HG02870 (cell line): ENCODE measurements around the gene MVD.
A peak's percentile ranks its signal among the peaks of the same experiment; 100 is the strongest.

Experiments
- ATAC-seq: cut with Tn5 transposase; IDR thresholded peaks from one replicate; pipeline ENCODE4 v1.9.1; 2021; ENCODE audit warnings: mild to moderate bottlenecking, moderate library complexity; ENCODE audit not compliant: unreplicated experiment

The MVD gene

GRCh38 chr16:88662843-88663606 lies at the start of gene MVD:
Gene MVD, minus strand, starts transcription at chr16:88663091. Its CDS starts 11 bp downstream, at chr16:88663080.
- peak; percentile 91 for ATAC-seq

- ATAC-seq = no peak
Observed at GRCh38 chr16:88712362-88712979, 49.6 kb upstream of the MVD start.

- no peak for ATAC-seq
Observed at GRCh38 chr16:88711750-88712340, 49.0 kb upstream of the MVD start.

GRCh38 chr16:88710556-88710955 lies 47.7 kb upstream of the MVD start:
- no peak for ATAC-seq

- no peak for ATAC-seq
Observed at GRCh38 chr16:88706965-88707826, 44.3 kb upstream of the MVD start.

GRCh38 chr16:88706229-88706964 lies 43.5 kb upstream of the MVD start, which contains the start of the genes CTU2 and RNF166:
Gene CTU2, plus strand, starts transcription at chr16:88706503. Its CDS starts 28 bp downstream, at chr16:88706531.
Gene RNF166, minus strand, starts transcription at chr16:88706408. Its CDS starts 83 bp downstream, at chr16:88706325.
- ATAC-seq = peak; percentile 71

- ATAC-seq = no peak
Observed at GRCh38 chr16:88705801-88706228, 42.9 kb upstream of the MVD start.

GRCh38 chr16:88705076-88705684 lies 42.3 kb upstream of the MVD start:
- ATAC-seq = no peak

GRCh38 chr16:88703486-88704309 lies 40.8 kb upstream of the MVD start:
- ATAC-seq = no peak

- ATAC-seq = no peak
Observed at GRCh38 chr16:88702371-88703210, 39.7 kb upstream of the MVD start.

GRCh38 chr16:88701581-88702370 lies 38.9 kb upstream of the MVD start:
- ATAC-seq = no peak

- peak; percentile 69 for ATAC-seq
Observed at GRCh38 chr16:88700636-88701482, 38.0 kb upstream of the MVD start.

- ATAC-seq = no peak
Observed at GRCh38 chr16:88700322-88700635, 37.4 kb upstream of the MVD start.

GRCh38 chr16:88699180-88699579 lies 36.3 kb upstream of the MVD start:
- no peak for ATAC-seq

- ATAC-seq = no peak
Observed at GRCh38 chr16:88698646-88699045, 35.8 kb upstream of the MVD start.

- no peak for ATAC-seq
Observed at GRCh38 chr16:88697831-88698615, 35.1 kb upstream of the MVD start.
